WTC11 (cell line): ENCODE data around the gene AGAP1.

ENCODE experiments used
- CTCF ChIP-seq: fragments of 200-600 bp; IDR thresholded peaks from 2 replicates; pipeline ENCODE4 v1.8.0; 2022; ENCODE audit warnings: antibody characterized with exemption
- IRF1 ChIP-seq: sonication (generic); formaldehyde crosslinking; IDR thresholded peaks from 2 replicates; pipeline ENCODE4 v1.8.0; 2023; ENCODE audit warnings: missing genetic modification reagents
- MLX ChIP-seq: sonication (generic); formaldehyde crosslinking; IDR thresholded peaks from 2 replicates; pipeline ENCODE4 v1.8.1; 2023; ENCODE audit warnings: mild to moderate bottlenecking, missing genetic modification reagents, moderate library complexity
- NFYB ChIP-seq: sonication (generic); formaldehyde crosslinking; conservative IDR thresholded peaks from 2 replicates; pipeline ENCODE4 v1.8.0; 2022; ENCODE audit warnings: low read depth, missing genetic modification reagents
- NR3C1 ChIP-seq: sonication (generic); formaldehyde crosslinking; conservative IDR thresholded peaks from 2 replicates; pipeline ENCODE4 v1.8.1; 2023; ENCODE audit warnings: low read depth, mild to moderate bottlenecking, missing genetic modification reagents
- USF1 ChIP-seq: sonication (generic); formaldehyde crosslinking; IDR thresholded peaks from 2 replicates; pipeline ENCODE4 v1.8.0; 2022; ENCODE audit warnings: mild to moderate bottlenecking, missing genetic modification reagents
- ZNF232 ChIP-seq: sonication (generic); formaldehyde crosslinking; IDR thresholded peaks from 2 replicates; pipeline ENCODE4 v1.8.0; 2022; ENCODE audit warnings: mild to moderate bottlenecking, missing genetic modification reagents

GRCh38 chr2:235669269-235669831, 175.5 kb downstream of the AGAP1 start:
- TF ChIP-seq CTCF = no peak
- no peak for TF ChIP-seq ZNF232 (CRISPR knock-in tag)
- TF ChIP-seq NFYB (CRISPR knock-in tag) = no peak
- no peak for TF ChIP-seq USF1 (CRISPR knock-in tag)
- TF ChIP-seq IRF1 (CRISPR knock-in tag) = no peak
- no peak for TF ChIP-seq NR3C1 (CRISPR knock-in tag)
- TF ChIP-seq MLX = no peak
